Activated naive CD4-positive, alpha-beta T cell treated with anti-CD3 and anti-CD28 coated beads, Interleukin-2, amount 50 U/mL, for 16 hours (primary cell): Measurements from ENCODE around the gene SAP130.
"Not testable (repeated sequence)": the region's sequence is repeated elsewhere in the genome, so short reads cannot be mapped to it uniquely, and the experiment has no call there.

Experiments used
- DNase-seq: peaks from one replicate; pipeline ENCODE4 v3.0.0-alpha.2; 2020

The SAP130 gene

GRCh38 chr2:127950264-127950663, 77.6 kb downstream of the SAP130 start:
- no peak for DNase-seq

GRCh38 chr2:127945281-127945680, 82.6 kb downstream of the SAP130 start:
- DNase-seq = no peak

GRCh38 chr2:127943186-127943585, 84.7 kb downstream of the SAP130 start:
- DNase-seq = no peak

DNA sequence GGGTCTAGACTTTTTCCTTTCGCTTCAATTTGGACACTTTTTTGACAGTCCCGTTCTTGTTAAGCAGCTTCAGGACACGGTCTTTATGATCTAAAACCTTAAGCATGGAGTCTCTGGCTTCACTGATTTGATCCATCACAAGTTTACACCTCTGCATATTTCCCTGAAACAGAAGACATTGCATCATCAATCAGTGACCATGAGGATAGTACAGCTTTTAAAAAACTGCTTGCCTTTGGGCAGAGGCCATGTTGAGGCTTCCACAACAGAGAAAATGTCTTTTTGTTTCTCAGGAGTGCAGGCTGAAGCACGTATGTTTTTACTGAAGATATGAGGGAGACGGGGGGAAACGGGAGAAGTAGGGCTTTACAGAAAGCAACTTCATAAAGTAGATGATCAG, 85.9 kb downstream of the SAP130 start:
- DNase-seq = no peak

DNA sequence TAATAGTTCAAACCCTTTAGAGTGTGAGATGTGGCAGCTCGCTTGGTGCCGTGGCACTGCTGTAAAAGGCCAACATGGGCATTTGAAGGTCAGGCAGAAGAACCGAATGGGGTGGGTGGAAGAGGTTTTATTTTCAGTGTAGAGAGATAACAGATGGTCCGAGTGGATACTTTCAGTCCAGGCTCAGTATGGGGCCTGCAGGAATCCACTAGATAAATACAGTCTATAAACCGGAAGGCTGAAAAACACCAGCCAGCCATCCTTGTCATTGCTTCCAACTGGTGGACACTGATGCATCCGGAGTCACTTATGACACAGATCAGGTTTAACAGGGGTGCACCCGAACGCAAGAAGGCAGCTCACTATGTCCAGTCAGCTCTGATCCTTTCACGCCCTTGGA, 86.4 kb downstream of the SAP130 start:
- DNase-seq = no peak

- DNase-seq = no peak
Observed at GRCh38 chr2:127940641-127941040, 87.2 kb downstream of the SAP130 start.

DNA sequence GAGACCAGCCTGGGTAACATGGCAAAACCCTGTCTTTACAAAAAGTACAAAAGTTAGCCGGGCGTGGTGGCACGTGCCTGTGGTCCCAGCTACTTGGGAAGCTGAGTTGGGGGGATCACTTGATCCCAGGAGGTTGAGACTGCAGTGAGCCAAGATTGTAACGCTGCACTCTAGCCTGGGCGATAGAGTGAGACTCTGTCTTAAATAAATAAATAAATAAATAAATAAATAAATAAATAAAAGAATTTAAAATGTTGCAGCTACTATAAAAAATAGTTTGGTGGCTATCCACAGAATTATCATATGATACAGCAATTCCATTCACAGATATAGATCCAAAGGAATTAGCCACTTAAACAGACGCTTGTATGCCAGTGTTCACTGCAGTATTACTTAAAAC, 92.5 kb downstream of the SAP130 start:
- no peak for DNase-seq

DNA sequence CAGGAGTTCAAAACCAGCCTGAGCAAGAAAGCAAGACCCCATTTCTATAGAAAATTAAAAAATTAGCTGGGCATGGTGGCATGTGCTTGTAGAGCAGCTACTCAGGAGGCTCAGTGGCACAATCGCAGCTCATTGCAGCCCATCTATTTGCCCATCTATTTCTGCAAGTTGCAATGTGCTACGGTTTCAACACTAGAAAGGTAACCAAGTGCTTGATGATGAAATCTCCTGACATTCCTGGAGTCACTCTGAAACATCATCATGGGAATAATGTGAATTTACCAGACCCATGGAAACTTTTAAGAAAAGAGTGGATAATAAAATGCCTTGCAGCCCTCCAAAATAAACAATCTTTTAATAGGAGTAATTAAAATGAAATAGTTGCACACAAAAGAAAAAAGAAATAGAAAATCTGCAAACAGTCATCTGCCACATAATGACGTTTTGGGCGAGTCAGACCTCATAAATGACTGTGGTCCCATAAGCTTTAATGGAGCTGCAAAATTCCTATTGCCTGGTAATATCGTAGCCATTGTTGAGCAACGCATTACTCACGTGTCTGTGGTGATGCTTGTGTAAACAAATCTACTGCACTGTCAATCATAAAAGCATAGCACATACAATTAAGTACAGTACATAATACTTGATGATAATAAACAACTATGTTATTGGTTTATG, 95.5 kb downstream of the SAP130 start:
- DNase-seq = no peak

GRCh38 chr2:127929449-127929848, 98.4 kb downstream of the SAP130 start:
- no peak for DNase-seq

DNA sequence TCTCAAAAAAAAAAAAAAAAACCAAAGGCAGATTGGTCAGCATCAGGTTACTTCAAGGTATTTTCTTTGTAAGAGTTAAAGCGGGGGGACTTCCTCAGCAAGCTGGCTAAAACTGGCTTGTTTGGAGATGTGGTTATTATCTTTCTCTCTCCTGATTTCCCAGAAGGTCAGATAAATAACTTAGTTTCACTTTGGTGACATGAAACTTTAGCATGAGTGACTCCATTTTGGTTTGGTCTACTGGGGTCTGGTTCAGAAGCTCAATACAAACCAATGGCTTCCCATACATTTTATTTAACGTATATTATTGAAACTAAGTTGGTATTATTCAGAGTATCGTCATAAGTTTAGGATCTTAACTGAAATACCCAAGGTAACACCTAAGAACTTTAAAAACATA, 100.5 kb downstream of the SAP130 start:
- DNase-seq = no peak

- DNase-seq = no peak
Observed at GRCh38 chr2:127917916-127918315, 109.9 kb downstream of the SAP130 start.

GRCh38 chr2:127913808-127914457, 113.9 kb downstream of the SAP130 start:
- no peak for DNase-seq

DNA sequence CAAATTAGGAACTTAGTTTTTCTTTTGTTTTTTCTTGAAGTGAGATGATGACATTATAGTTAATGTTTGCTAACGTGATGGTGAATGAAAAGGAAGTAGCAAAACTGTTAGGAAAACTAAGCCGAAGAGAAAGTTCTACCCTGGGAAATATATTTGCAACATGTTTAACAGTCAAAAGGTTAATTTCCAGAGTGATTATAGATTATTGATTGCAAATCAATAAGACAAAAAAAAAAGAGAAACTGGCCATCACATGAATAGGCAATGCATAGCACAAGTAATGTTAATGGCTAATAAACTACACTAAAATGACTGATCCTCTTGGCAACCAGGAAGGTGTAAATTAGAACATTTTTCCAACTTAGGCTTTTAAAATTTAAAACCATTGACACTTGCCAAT, 116.1 kb downstream of the SAP130 start:
- DNase-seq = no peak

- DNase-seq = no peak
Observed at GRCh38 chr2:127910415-127910814, 117.4 kb downstream of the SAP130 start.

DNA sequence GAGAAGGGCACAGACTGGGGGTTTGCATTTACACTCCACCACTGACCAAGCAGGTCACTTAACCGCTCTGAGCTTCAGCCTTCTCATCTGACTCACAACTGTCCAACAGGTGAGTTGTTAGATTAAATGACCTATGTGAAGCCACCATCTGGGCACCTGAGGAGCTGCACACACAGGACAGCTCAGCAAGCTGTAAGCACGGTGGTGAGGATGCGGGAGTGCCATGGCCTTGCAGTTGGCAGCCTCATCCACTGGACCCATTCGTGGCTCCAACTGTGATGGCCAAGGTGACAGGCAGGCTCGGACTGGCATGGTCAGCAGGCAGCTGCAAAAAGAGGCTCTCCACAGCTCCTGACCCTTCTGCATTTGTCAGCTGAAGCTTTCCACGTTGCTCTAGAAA, 118.8 kb downstream of the SAP130 start:
- DNase-seq = no peak

DNA sequence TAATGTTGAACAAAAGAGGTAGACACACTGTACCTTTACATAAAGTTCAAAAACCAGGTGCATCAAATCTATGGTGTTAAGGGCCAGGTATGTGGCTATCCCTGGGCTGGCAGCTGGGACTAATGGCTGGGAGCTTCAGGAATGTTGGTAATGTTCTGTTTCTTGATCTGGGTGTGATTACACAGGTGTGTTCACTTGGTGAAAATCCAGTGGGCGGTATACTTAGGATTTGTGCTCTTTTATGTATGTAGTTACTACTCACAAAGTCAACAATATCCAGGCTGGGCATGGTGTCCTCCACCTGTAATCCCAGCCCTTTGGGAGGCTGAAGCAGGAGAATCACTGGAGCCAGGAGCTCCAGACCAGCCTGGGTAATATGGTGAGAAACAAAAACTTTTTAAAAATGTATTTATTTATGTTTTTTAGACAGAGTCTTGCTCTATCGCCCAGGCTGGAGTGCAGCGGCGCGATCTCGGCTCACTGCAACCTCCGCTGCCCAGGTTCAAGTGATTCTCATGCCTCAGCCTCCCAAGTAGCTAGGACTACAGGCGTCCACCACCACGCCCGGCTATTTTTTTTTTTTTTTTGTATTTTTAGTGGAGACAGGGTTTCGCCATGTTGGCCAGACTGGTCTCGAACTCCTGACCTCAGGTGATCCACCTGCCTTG, 120.0 kb downstream of the SAP130 start:
- not testable (repeated sequence) for DNase-seq

- DNase-seq = no peak
Observed at GRCh38 chr2:127906206-127906926, 121.5 kb downstream of the SAP130 start.

DNA sequence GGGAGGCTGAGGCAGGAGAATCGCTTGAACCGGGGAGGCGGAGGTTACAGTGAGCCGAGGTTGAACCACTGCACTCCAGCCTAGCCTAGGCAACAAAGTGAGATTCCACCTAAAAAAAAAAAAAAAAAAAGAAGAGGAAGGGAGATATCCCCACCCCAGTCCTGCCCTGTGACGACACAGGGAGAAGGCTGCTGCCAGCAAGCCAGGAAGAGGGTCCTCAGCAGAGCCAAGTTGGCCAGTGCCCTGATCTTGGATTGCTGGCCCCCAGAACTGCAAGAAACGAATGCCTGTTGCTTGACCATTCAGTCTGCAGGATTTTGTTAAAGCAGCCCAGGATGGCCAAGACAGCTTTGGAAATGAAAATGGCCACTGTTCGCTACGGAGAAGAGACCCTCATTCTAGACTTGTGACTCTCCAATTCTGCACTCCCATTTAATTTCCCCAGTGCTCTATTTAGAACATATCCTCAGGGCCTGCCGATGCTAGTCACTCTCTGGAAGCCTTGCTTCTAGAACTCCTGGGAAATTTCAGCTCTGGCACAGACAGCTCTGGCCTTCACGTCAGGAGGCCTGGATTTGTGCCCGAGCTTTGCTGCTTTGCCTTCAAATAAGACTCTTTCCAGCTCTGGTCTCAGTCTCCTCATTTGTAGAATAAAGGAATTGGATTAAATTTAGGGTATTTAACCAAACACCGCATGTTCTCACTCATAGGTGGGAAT, 126.4 kb downstream of the SAP130 start:
- DNase-seq = no peak

GRCh38 chr2:127897531-127898211, 130.2 kb downstream of the SAP130 start:
- no peak for DNase-seq

DNA sequence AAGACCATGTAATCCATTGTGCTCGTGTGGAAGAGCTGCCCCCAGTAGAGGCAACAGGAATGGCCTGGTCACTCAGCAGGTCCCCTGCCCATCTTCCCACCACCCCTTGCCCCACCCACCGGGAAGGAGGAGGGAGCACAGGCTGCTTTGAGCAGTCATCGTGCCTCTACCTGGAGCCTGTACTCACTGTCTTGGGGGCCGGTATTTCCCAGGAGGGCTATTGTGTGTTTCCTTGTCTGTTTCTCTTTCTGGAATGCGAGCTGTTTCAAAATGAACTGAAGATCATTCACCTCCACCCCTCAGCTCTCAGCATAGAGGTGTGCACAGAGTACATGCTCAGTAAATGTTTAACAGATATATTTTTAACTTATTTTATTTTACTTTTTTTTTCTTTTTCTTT, 134.4 kb downstream of the SAP130 start:
- no peak for DNase-seq

- DNase-seq = no peak
Observed at GRCh38 chr2:127893033-127893432, 134.8 kb downstream of the SAP130 start.

- no peak for DNase-seq
Observed at GRCh38 chr2:127891811-127892210, 136.0 kb downstream of the SAP130 start.
